GM19099 (cell line): ENCODE results near the gene KIF5C.

Experiments
- POLR2A ChIP-seq: IDR thresholded peaks from 3 replicates; pipeline ENCODE4 v1.6.1; 2011; ENCODE audit warnings: low read depth; ENCODE audit not compliant: insufficient read length; ENCODE audit errors: extremely low read depth

Gene KIF5C

GRCh38 chr2:148903294-148903693 lies 28.3 kb downstream of the KIF5C start:
- no peak for TF ChIP-seq POLR2A

GRCh38 chr2:148903979-148904378 lies 29.0 kb downstream of the KIF5C start:
- TF ChIP-seq POLR2A: no peak

GRCh38 chr2:148906124-148906523 lies 31.1 kb downstream of the KIF5C start:
- no peak for TF ChIP-seq POLR2A

- TF ChIP-seq POLR2A: no peak
These were observed 32.2 kb downstream of the KIF5C start for GRCh38 chr2:148907085-148907785.

GRCh38 chr2:148909114-148909513 lies 34.1 kb downstream of the KIF5C start:
- TF ChIP-seq POLR2A: no peak

GRCh38 chr2:148913061-148913460 lies 38.0 kb downstream of the KIF5C start:
- TF ChIP-seq POLR2A: no peak

- no peak for TF ChIP-seq POLR2A
These were observed 38.5 kb downstream of the KIF5C start for GRCh38 chr2:148913492-148913891.

- no peak for TF ChIP-seq POLR2A
These were observed 39.4 kb downstream of the KIF5C start for GRCh38 chr2:148914463-148914862.

GRCh38 chr2:148917431-148917830 lies 42.4 kb downstream of the KIF5C start:
- TF ChIP-seq POLR2A: no peak

GRCh38 chr2:148918554-148918953 lies 43.5 kb downstream of the KIF5C start:
- no peak for TF ChIP-seq POLR2A

- TF ChIP-seq POLR2A: no peak
These were observed 45.5 kb downstream of the KIF5C start for GRCh38 chr2:148920559-148920958.

GRCh38 chr2:148922062-148922461 lies 47.0 kb downstream of the KIF5C start:
- no peak for TF ChIP-seq POLR2A

- no peak for TF ChIP-seq POLR2A
These were observed 47.9 kb downstream of the KIF5C start for GRCh38 chr2:148922776-148923475.

- no peak for TF ChIP-seq POLR2A
These were observed 49.6 kb downstream of the KIF5C start for GRCh38 chr2:148924514-148925178.

GRCh38 chr2:148926291-148926961 lies 51.4 kb downstream of the KIF5C start:
- no peak for TF ChIP-seq POLR2A

- no peak for TF ChIP-seq POLR2A
These were observed 52.0 kb downstream of the KIF5C start for GRCh38 chr2:148926981-148927401.

GRCh38 chr2:148928395-148928794 lies 53.4 kb downstream of the KIF5C start:
- TF ChIP-seq POLR2A: no peak
